Activated CD4-positive, alpha-beta T cell treated with anti-CD3 and anti-CD28 coated beads, Interleukin-2, amount 10 ng/mL, durations not matched to agents 7 days and 5 days (primary cell): ENCODE data around the gene CCDC12. TPM values are rescaled to one million over a fixed set of nuclear protein-coding genes. Genes with fewer than 3 reads are reported as not detected.

Experiments used
- CTCF ChIA-PET: fragments of 350-600 bp; sonication (Branson Sonifier 250); formaldehyde crosslinking; loops from one replicate; lab custom pipeline; 2021; ENCODE audit warnings: antibody characterized with exemption; lab: Charles Lee
- POLR2A ChIA-PET: fragments of 350-600 bp; sonication (Branson Sonifier 250); formaldehyde crosslinking; loops from one replicate; lab custom pipeline; 2021; ENCODE audit warnings: antibody characterized with exemption; lab: Charles Lee
- DNase-seq: peaks from one replicate; pipeline ENCODE4 v3.0.0-alpha.2; 2020
- H3K27ac Mint-ChIP-seq: one replicate; pipeline ENCODE4 v1.8.0; 2021; ENCODE audit warnings: mild to moderate bottlenecking, moderate library complexity, mixed read lengths
- H3K27me3 Mint-ChIP-seq: one replicate; pipeline ENCODE4 v1.8.0; 2021; ENCODE audit warnings: mixed read lengths
- H3K36me3 Mint-ChIP-seq: one replicate; pipeline ENCODE4 v1.8.0; 2021; ENCODE audit warnings: low read depth, mixed read lengths
- H3K4me1 Mint-ChIP-seq: one replicate; pipeline ENCODE4 v1.8.0; 2021; ENCODE audit warnings: mixed read lengths
- H3K4me3 Mint-ChIP-seq: one replicate; pipeline ENCODE4 v1.8.0; 2021; ENCODE audit warnings: mild to moderate bottlenecking, moderate library complexity, mixed read lengths
- H3K9me3 Mint-ChIP-seq: one replicate; pipeline ENCODE4 v1.8.0; 2021; ENCODE audit warnings: mixed read lengths
- total RNA-seq, 2 experiments: library from RNA; stranded (reverse); gene quantifications; one replicate each; pipeline ENCODE4 v1.2.3, GENCODE V29; 2021

The CCDC12 gene
- total RNA-seq, 2 experiments from 2014 or later = 48.7 to 56.1 TPM

DNA sequence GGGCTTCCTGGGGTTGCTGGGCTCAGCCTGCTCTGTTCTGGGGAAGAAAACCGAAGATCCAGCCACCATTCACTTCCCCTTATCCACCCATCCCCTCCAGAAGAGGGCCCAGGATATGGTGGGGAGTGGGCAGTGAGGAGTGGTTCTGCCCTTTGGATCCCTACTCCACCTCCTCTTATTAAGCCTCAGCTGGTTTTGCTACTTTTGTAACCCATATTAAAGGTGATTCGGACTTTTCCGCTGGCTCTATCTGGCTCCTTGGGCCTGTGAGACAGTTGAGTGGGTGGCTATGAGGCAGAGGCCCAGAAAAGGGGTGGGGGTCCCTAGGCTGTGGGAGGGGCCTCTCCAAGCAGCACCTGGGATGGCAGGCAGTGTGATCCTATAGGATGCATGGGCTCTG is 36.7 kb upstream of the CCDC12 start:
- DNase-seq = no peak
- CTCF ChIA-PET = interaction anchor here (0.6 kb wide), 1 partner anchor 9 kb away, joined by 3 read pairs; no protein-coding TSS in a partner anchor
- H3K4me1 Mint-ChIP-seq = peaks cover 46% of the 10 kb centered on the region
- POLR2A ChIA-PET = no interaction called here
- H3K4me3 Mint-ChIP-seq = no peak overlapping the region
- peaks cover 23% of the 10 kb centered on the region for H3K36me3 Mint-ChIP-seq
- no peak overlapping the region for H3K27ac Mint-ChIP-seq
- no peaks in the 10 kb centered on the region for H3K27me3 Mint-ChIP-seq
- no peaks in the 10 kb centered on the region for H3K9me3 Mint-ChIP-seq

DNA sequence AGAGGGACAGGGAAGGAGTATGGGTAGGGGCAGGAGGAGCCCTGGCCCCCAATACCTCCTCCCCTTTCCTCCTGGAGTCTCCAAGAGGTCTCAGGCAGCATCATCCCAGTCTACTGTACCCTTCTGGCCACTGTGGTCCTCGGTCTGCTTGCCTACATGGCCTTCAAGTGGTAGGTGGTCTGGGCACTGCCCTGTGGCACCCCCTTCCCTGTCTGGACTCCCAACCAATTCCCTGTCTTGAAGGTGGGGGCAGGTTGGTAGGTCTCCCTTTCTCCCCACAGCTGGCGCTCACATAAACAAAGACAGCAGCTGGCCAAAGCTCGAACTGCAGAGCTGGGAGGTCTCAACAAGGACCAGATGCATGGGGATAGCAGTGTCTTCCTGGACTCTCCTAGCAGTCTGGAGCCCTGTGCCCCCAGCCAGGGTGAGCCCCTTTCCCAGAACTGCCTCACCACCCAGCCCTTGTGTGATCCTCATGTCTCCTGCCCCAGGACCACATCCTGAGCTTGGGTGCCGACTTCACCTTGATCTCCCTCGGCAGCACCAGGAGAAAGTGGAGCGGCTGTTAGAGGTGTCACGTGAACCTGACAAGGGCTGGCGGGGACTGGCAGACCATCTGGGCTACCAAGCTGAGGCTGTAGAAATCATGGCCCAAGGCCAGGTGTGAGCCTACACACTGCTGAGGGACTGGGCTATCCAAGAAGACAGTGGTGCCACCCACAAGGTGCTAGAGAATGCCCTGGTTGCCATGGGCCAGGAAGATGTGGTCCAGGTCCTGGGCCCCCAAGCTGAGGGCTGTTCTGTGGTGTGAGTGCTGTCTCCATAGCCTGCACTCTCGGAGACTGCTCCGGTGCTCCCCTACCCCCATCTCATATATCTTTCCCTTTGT is 36.0 kb upstream of the CCDC12 start:
- no peak overlapping the region for H3K4me3 Mint-ChIP-seq
- H3K27ac Mint-ChIP-seq = no peak overlapping the region
- H3K27me3 Mint-ChIP-seq = no peaks in the 10 kb centered on the region
- H3K9me3 Mint-ChIP-seq = no peaks in the 10 kb centered on the region
- H3K36me3 Mint-ChIP-seq = peaks cover 22% of the 10 kb centered on the region
- H3K4me1 Mint-ChIP-seq = peaks cover 40% of the 10 kb centered on the region
- ChIA-PET POLR2A (no interaction called here), CTCF (interaction anchor here (0.6 kb wide), 1 partner anchor 9 kb away, joined by 3 read pairs; no protein-coding TSS in a partner anchor)
- no peak for DNase-seq

DNA sequence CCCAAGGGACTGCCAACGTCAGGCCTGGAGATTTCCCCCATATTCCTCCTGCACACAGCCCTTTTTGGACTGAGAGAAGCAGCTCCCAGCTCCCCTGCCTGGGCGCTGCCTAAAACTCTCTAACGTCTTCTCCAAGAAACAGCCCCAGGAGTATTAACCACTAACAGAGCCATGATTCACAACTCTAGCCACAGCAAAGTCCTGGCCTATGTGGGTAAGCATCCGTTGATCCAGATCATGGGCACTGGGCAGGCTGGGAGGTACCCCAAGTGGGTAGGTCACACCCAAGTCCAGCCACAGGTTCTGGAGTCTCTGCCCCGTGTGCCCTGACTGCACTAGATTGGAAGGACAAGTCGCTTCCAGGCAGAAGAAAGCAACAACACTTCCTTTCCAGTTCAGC is 34.8 kb upstream of the CCDC12 start:
- Mint-ChIP-seq H3K27me3 (no peaks in the 10 kb centered on the region), H3K36me3 (peaks cover 23% of the 10 kb centered on the region), H3K4me3 (no peak overlapping the region), H3K27ac (no peak overlapping the region), H3K9me3 (no peaks in the 10 kb centered on the region), H3K4me1 (peaks cover 27% of the 10 kb centered on the region)
- DNase-seq = no peak
- ChIA-PET POLR2A (no interaction called here), CTCF (no interaction called here)

DNA sequence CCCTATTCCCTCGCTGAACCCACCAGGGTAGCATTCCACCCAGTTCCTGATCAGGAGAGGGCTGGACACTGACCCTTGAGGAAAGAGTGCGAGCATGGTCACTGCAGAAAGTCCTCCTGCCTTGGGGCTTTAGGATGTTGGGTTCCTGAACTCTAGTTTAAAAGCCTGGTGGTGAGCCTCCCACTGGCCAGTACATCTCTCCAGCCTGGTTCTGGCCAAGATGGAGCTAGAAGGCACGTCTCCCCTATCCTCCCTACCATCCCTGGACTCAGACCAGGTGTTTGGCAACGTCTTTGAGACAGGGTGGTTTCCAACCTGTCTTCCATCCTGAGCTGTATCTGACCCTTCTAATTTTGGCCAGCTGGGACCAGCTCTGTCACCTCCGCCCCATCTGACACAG is 34.4 kb upstream of the CCDC12 start:
- Mint-ChIP-seq H3K27me3 (no peaks in the 10 kb centered on the region), H3K4me1 (peaks cover 23% of the 10 kb centered on the region), H3K27ac (no peak overlapping the region), H3K36me3 (peaks cover 25% of the 10 kb centered on the region), H3K9me3 (no peaks in the 10 kb centered on the region), H3K4me3 (no peak overlapping the region)
- POLR2A ChIA-PET = no interaction called here
- CTCF ChIA-PET = no interaction called here
- DNase-seq = no peak

DNA sequence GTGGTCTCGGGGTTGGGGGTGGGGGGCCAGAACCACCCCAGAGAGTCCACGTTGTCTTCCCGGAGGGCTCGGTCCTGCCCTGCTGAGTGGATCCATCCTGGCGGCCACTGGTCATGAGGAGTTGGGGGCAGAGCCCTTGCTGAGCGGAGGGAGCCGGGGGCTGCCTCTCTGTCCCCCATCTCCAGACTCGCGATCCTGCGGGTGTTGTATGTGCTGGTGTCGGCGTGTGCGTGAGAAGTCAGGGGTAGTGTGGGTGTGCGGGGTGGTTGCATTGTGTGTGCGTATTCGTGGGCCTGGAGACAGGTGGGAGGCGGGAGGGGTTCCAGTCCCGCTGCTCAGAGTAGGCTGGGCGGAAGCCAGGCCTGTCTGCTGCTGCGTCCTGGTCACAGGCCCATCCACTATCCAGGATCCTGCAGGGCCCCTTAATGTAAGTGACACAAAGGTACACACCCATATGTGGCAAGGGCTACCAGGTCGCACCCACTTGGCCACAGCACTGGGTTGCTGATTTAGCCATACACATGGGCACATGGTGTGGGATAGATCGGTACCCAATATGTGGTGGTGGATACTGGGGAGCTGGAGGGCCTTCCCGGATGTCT is 33.7 kb upstream of the CCDC12 start:
- Mint-ChIP-seq H3K9me3 (no peaks in the 10 kb centered on the region), H3K4me3 (peak overlapping the region; percentile 44), H3K4me1 (peaks cover 20% of the 10 kb centered on the region), H3K27ac (peak overlapping the region; percentile 36), H3K27me3 (no peaks in the 10 kb centered on the region), H3K36me3 (peaks cover 27% of the 10 kb centered on the region)
- CTCF ChIA-PET = no interaction called here
- POLR2A ChIA-PET = no interaction called here
- DNase-seq = no peak

DNA sequence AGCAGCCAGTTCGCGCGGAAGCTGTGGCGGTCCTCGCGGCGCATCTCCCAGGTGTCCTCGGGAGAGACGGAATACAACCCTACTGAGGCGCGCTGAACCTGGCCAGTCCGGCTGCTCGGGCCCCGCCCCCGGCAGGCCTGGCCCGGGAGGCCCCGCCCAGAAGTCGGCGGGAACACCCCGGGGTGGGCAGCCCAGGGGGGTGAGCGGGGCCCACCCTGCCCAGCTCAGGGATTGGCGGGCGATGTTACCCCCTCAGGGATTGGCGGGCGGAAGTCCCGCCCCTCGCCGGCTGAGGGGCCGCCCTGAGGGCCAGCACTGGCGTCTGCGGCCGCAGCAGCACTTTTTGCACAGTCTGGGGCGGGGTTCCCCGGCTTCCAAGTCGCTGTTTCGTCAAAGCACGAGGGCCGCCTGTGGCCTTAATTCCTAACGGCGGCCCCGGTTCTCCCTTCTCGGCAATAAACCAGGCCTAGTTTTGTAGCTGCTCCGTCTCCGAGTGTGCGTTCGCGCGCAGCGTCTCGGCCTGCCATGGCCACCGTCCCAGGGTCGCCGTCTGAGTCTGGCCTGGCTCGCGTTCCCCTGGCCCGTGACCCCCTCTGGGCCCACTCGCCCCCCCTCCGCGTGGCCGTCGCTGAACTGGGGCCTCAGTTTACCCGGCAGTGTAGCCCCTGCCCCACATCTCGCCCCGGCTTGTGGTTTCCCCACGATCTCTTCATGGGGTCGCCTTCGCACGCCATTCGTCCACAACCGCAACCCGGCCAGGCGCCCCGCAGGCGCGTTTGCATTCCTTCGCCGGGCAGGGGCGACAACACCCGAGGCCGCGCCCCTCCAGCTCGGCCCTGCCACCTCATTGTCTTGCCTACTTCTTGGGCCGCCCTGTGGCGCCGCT is 32.9 kb upstream of the CCDC12 start:
- ChIA-PET POLR2A (interaction anchor here (0.5 kb wide), 1 partner anchor 371 kb away, joined by 5 read pairs; the partner anchor contains the start of gene PTPN23), CTCF (no interaction called here)
- peaks cover 29% of the 10 kb centered on the region for H3K36me3 Mint-ChIP-seq
- H3K27me3 Mint-ChIP-seq = no peaks in the 10 kb centered on the region
- H3K9me3 Mint-ChIP-seq = no peaks in the 10 kb centered on the region
- DNase-seq = peak; percentile 66
- H3K4me1 Mint-ChIP-seq = peaks cover 18% of the 10 kb centered on the region
- H3K27ac Mint-ChIP-seq = peak overlapping the region; percentile 36
- H3K4me3 Mint-ChIP-seq = peak overlapping the region; percentile 44

DNA sequence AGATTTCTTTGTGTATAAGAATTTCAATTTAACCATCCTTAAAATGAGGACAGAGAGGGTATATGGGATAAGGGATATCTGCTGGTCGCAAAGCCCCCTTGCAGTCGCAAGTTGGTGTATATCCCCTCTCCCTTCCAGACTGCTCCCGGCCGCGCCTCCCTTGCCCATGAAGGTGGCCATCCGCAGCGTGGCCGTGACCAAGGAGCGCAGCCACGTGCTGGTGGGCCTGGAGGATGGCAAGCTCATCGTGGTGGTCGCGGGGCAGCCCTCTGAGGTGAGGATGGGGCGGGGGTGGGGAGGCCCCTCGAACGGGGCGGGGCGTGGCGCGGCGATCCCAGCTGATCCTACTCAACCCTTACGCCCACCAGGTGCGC is 32.3 kb upstream of the CCDC12 start:
- ChIA-PET POLR2A (interaction anchor here (0.5 kb wide), 1 partner anchor 372 kb away, joined by 5 read pairs; the partner anchor contains the start of gene PTPN23), CTCF (no interaction called here)
- H3K9me3 Mint-ChIP-seq = no peaks in the 10 kb centered on the region
- no peak overlapping the region for H3K27ac Mint-ChIP-seq
- no peaks in the 10 kb centered on the region for H3K27me3 Mint-ChIP-seq
- DNase-seq = no peak
- peaks cover 33% of the 10 kb centered on the region for H3K36me3 Mint-ChIP-seq
- H3K4me1 Mint-ChIP-seq = peaks cover 18% of the 10 kb centered on the region
- peak overlapping the region; percentile 25 for H3K4me3 Mint-ChIP-seq

DNA sequence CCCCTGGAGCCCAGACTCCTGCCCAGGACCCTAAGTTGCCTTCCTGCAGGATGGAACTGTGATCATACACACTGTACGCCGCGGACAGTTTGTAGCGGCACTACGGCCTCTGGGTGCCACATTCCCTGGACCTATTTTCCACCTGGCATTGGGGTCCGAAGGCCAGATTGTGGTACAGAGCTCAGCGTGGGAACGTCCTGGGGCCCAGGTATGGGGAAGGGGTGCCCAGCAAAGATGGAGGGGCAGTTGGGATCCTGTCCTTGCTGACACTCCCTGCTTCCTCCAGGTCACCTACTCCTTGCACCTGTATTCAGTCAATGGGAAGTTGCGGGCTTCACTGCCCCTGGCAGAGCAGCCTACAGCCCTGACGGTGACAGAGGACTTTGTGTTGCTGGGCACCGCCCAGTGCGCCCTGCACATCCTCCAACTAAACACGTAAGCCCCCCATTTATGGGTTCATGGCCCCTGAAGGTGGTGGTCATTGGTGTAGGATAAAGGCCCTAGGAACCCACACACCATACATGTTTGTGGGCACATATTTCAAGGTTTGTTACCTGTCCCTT is 31.8 kb upstream of the CCDC12 start:
- peaks cover 34% of the 10 kb centered on the region for H3K36me3 Mint-ChIP-seq
- CTCF ChIA-PET = interaction anchor here (1.7 kb wide), 1 partner anchor 21 kb away, joined by 5 read pairs; no protein-coding TSS in a partner anchor
- DNase-seq = no peak
- peak overlapping the region; percentile 25 for H3K4me3 Mint-ChIP-seq
- H3K27me3 Mint-ChIP-seq = no peaks in the 10 kb centered on the region
- POLR2A ChIA-PET = no interaction called here
- no peaks in the 10 kb centered on the region for H3K9me3 Mint-ChIP-seq
- H3K4me1 Mint-ChIP-seq = peaks cover 18% of the 10 kb centered on the region
- no peak overlapping the region for H3K27ac Mint-ChIP-seq

DNA sequence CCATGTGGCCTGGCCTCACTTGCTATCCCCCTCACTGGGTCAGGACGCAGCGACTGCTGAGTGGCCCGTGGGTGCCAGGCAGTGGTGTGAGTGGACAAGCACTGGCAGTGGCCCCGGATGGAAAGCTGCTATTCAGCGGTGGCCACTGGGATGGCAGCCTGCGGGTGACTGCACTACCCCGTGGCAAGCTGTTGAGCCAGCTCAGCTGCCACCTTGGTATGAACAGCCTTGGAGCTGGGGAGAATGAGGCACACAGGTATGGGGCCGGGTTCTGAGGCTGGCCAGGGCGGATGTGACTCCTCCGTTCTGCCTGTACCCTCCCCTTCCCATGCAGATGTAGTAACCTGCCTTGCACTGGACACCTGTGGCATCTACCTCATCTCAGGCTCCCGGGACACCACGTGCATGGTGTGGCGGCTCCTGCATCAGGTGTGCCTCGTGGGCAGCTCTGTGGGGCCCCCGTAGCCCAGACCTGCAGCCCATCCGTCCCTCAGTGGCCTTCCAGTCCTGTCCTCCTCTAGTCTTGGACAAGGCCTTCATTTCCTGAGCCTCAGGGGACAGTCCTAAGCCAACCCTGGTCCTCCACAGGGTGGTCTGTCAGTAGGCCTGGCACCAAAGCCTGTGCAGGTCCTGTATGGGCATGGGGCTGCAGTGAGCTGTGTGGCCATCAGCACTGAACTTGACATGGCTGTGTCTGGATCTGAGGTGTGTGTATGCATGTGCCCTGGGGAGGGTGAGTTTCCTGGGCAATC is 31.1 kb upstream of the CCDC12 start:
- Mint-ChIP-seq H3K9me3 (no peaks in the 10 kb centered on the region), H3K27me3 (no peaks in the 10 kb centered on the region), H3K4me3 (no peak overlapping the region), H3K27ac (no peak overlapping the region), H3K36me3 (peaks cover 34% of the 10 kb centered on the region), H3K4me1 (peaks cover 16% of the 10 kb centered on the region)
- ChIA-PET CTCF (interaction anchor here (1.7 kb wide), 1 partner anchor 20 kb away, joined by 5 read pairs; no protein-coding TSS in a partner anchor), POLR2A (no interaction called here)
- DNase-seq = no peak

DNA sequence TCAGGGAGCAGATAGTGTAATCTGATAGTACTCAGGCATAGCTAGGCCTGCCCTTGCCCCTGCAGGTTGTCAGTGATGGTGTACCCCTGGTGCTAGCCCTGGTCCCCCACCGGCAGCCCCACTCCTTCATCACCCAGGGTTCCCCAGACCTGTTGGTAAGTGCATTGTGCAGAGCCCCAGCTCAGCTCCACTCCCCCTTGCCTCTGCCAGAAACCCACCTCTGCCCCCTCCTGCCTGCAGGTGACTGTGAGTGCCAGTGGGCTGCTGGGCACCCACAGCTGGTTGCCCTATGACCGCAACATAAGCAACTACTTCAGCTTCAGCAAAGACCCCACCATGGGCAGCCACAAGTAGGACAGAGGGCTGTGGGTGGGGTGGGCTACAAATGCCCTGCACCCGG is 30.5 kb upstream of the CCDC12 start:
- no peak overlapping the region for H3K27ac Mint-ChIP-seq
- H3K27me3 Mint-ChIP-seq = no peaks in the 10 kb centered on the region
- peaks cover 38% of the 10 kb centered on the region for H3K36me3 Mint-ChIP-seq
- CTCF ChIA-PET = interaction anchor here (1.7 to 1.8 kb wide), 2 partner anchors 10 to 20 kb away, joined by 5 to 7 read pairs; no protein-coding TSS in a partner anchor
- POLR2A ChIA-PET = interaction anchor here (0.6 kb wide), 1 partner anchor 358 kb away, joined by 7 read pairs; no protein-coding TSS in a partner anchor
- H3K4me3 Mint-ChIP-seq = no peak overlapping the region
- H3K4me1 Mint-ChIP-seq = peaks cover 13% of the 10 kb centered on the region
- no peak for DNase-seq
- H3K9me3 Mint-ChIP-seq = no peaks in the 10 kb centered on the region

DNA sequence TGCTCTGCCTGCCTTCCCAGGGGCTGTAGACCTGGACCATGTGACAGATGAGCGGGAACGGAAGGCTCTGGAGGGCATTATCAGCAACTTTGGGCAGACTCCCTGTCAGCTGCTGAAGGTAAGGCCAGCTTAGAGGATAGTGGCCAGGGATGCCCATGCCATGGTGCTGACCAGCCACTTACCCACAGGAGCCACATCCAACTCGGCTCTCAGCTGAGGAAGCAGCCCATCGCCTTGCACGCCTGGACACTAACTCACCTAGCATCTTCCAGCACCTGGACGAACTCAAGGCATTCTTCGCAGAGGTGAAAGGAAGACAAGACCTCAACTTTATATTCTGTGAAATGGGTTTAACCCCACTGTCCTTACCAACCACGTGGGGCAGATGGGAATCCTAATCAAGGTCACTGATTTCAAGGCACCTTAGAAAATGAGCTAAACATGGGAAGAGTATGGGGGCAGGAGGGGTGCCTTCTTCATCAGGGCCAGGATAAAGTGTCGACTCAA is 29.7 kb upstream of the CCDC12 start:
- peaks cover 13% of the 10 kb centered on the region for H3K4me1 Mint-ChIP-seq
- no peak for DNase-seq
- ChIA-PET POLR2A (interaction anchor here (0.6 kb wide), 1 partner anchor 359 kb away, joined by 7 read pairs; no protein-coding TSS in a partner anchor), CTCF (interaction anchor here (1.8 kb wide), 1 partner anchor 11 kb away, joined by 7 read pairs; no protein-coding TSS in a partner anchor)
- no peaks in the 10 kb centered on the region for H3K9me3 Mint-ChIP-seq
- H3K27ac Mint-ChIP-seq = no peak overlapping the region
- no peak overlapping the region for H3K4me3 Mint-ChIP-seq
- H3K36me3 Mint-ChIP-seq = peaks cover 43% of the 10 kb centered on the region
- no peaks in the 10 kb centered on the region for H3K27me3 Mint-ChIP-seq
